ENCODE results near the gene FAM228B.
"Not testable (repeated sequence)": the region's sequence is repeated elsewhere in the genome, so short reads cannot be mapped to it uniquely, and the experiment has no call there.

FAM228B gene

DNA sequence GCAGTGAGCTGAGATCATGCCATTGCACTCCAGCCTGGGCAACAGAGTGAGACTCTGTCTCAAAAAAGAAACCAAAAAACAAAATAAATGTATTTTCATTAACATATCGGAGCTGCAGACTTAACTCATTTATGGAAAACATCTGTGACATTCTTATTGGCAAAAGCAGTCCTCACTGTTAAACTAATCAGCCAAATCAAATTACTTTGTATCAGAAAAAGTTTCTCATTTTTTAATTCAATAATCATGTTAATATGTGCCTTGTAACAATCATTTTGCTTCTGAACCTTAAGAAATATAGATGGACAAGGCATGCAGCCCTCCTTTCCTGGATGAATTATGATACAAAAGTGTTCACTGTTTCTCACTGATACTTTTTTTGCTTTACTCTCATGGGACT lies 20.6 kb upstream of the FAM228B start:
- no peak for DNase-seq (ENCODE audit: low read depth in 2 of 2)

DNA sequence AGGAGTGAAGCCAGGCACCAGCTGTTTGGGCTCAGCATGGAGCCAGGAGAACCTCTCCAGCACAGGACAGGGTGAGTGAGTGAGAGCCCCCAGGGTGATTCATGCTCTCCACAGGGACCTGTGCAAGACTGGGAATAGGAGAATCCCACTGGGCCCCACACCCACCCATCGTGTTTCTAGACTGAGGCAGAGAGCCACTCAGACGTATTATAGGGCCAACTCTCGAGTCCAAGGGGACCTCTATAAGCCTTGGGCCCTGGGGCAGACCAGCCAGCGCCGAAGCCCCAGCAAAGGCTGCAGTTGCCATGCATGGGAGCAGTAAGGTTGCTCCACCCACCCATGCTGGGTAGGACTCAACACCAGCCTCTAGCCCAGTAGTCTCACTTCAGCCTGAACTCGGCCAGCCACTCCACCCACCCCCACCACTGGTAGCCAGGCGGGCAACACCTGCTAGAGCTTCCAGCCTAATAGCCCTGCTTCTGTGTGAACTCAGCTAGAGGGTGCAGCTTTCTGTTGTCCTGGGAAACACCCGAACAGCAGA lies 19.1 kb upstream of the FAM228B start:
- no peak for DNase-seq (ENCODE audit: low read depth in 2 of 2)

- DNase-seq (ENCODE audit: low read depth in 2 of 2), result no peak
Measured at GRCh38 chr2:24104906-24105305, 18.4 kb upstream of the FAM228B start.

GRCh38 chr2:24105816-24106215 lies 17.5 kb upstream of the FAM228B start:
- DNase-seq (ENCODE audit: low read depth in 2 of 2), result no peak

- DNase-seq (ENCODE audit: low read depth in 2 of 2), result no peak
Measured at GRCh38 chr2:24106786-24107185, 16.5 kb upstream of the FAM228B start.

DNA sequence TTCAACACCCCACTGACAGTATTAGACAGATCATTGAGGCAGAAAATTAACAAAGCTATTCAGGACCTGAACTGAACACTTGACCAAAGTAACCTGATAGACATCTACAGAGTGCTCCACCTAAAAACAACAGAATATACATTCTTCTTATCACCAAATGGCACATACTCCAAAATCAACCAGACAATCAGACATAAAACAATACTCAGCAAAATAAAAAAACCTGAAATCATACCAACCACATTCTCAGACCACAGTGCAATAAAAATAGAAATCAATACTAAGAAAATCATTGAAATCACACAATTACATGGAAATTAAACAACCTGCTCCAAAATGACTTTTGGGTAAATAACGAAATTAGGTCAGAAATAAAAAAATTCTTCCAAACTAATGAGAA lies 15.9 kb upstream of the FAM228B start:
- DNase-seq (ENCODE audit: low read depth in 2 of 2), result no peak

GRCh38 chr2:24109431-24109830 lies 13.8 kb upstream of the FAM228B start:
- DNase-seq (ENCODE audit: low read depth in 2 of 2), result not testable (repeated sequence)

- DNase-seq (ENCODE audit: low read depth in 2 of 2), result no peak
Measured at GRCh38 chr2:24110660-24111303, 12.5 kb upstream of the FAM228B start.

DNA sequence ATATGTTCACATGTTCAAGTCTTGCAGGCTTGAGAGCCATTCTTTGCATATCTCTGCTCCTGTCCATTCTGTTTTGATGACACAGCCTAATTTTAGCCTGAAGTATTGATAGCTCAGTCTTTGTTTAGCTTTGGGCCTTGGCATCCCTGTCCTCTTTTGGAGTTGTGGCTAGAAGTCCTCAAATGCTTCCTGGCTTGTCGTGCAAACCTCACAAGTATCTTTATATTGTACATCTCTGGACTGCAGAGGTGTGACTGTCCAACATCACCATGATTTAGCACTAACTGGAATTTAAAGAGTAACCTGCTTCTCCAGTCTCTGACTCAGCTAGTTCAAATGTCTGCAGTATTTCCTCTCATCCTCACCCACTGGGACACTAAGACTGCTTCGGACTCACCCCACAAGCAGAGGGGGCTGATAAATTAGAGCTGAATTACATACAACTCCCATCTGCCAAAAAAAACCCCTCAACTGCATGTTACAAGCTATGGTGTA lies 11.8 kb upstream of the FAM228B start:
- DNase-seq (ENCODE audit: low read depth in 2 of 2), result no peak

DNA sequence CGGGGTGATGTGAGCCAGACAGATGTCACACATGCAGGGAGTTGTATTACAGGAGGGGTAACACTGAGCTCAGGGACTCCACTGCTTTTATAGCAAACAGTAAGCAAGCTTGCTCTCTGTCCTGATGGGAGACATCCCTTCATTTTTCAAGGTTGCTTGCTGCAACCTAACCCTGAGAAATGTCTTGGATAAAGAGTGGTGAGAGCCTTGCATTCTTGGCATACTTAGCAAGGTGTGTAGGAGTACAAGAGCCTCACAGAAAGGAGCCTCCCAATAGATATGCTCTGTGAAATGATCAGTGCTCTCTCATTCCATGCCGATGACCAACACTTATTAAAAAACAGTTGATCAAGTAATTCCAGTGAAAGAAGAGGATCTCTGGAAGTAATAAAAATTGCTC lies 8.2 kb upstream of the FAM228B start:
- DNase-seq (ENCODE audit: low read depth in 2 of 2), result no peak

DNA sequence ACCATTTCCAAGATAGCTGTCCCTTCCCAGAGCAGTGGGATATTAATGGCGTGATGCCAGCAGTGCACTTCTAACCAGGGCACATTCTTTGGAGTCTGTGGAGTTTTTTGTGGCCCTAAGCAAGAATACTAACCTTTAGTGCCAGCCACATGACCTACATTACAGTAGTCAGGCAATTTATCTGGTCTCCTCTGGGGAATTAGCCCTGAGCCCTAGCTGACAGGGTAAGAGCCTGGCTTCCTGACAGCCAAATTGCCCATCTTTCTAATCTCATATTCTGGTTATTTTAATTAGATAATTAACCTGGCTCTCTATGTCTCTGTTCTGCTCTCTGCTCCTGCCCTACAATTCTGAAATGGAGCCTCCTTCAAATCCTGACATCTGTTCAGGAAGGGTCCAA lies 5.4 kb upstream of the FAM228B start:
- no peak for DNase-seq (ENCODE audit: low read depth in 2 of 2)

DNA sequence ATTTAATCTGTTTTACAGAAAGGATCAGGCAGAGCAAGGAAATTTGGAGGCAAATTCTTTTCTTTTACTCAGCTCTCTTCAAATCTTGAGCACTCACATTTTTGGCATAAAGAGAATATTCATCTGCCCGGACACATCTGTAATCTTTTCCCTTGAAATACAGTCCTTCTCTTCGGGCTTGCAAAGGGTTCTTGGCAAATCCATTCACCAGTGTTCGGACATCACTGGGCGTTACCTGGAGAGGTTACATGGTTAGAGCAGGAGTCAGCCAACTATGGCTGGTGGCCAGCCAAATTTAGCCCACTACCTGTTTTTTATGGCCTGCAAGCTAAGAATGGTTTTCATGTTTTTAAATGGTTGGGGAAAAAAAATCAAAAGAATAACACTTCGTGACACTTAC lies 2.2 kb upstream of the FAM228B start:
- DNase-seq (ENCODE audit: low read depth in 2 of 2), result no peak

- no peak for DNase-seq (ENCODE audit: low read depth in 2 of 2)
Measured at GRCh38 chr2:24121469-24121868, 1.8 kb upstream of the FAM228B start.

- no peak for DNase-seq (ENCODE audit: low read depth in 2 of 2)
Measured at GRCh38 chr2:24122366-24123194, 689 bp upstream of the FAM228B start.

DNA sequence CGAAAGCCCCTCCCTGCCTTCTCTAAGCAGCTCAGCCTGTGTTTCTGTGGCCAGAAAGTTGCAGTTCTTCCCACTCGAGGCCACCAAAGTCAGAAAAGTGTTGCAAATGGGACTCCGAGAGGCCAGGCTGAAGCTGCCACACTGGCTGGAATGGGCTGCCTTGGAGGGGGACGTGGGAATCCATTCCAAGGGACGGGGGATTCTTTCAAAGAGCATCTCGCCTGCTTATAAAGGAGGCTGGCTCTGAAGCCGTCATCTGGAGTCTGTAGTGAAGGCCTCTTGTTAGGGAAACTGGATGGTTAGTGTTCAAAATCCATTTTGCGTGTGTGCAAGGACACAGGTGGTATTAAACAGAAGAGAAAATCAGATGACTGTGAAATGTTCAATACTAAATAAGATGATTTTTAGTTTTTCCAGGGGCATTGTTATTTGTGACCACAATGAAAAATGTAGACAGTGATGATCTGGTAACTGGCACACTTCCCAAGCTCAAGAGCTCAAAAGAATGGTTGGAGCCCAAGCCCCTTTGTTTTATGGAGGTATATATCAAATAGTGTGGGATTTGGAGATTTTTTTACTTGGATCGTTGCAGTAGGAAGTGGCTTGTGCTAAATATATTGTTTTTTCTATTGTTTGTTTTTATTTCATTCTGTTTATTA lies 782 bp downstream of the FAM228B start:
- no peak for DNase-seq (ENCODE audit: low read depth in 2 of 2)

GRCh38 chr2:24125956-24126355 lies 2.7 kb downstream of the FAM228B start:
- DNase-seq (ENCODE audit: low read depth in 2 of 2), result no peak

DNA sequence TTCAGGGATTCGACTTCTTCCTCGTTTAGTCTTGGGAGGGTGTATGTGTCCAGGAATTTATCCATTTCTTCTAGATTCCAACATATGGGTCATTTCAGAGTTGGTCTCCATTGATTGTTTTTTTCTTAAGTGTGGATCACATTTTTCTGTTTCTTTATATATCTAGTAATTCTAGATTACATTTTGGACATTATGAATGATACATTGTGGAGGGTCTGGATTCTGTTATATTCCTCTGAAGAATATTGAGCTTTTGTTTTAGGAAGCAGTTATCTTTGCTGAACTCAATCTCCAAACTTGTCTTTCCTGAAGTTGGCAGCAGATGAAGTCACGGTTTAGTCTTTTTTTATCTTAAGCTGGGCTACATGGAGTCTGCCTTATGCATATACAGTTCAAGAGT lies 9.3 kb downstream of the FAM228B start:
- no peak for DNase-seq (ENCODE audit: low read depth in 2 of 2)

DNA sequence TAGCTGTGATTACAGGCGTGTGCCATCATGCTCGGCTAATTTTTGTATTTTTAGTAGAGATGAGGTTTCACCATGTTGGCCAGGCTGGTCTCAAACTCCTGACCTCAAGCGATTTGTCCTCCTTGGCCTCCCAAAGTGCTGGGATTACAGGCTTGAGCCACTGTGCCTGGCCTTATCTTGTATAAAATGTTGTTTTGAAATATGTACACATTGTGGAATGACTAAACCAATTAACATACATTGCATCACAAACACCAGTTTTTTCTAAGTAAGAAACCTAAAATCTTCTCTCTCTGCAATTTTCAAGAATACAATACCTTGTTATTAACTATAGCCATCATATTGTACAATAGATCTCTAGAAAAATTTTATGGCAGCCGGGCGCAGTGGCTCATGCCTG lies 17.0 kb downstream of the FAM228B start:
- DNase-seq (ENCODE audit: low read depth in 2 of 2), result not testable (repeated sequence)

GRCh38 chr2:24147364-24147763 lies 24.1 kb downstream of the FAM228B start:
- DNase-seq (ENCODE audit: low read depth in 2 of 2), result no peak

DNA sequence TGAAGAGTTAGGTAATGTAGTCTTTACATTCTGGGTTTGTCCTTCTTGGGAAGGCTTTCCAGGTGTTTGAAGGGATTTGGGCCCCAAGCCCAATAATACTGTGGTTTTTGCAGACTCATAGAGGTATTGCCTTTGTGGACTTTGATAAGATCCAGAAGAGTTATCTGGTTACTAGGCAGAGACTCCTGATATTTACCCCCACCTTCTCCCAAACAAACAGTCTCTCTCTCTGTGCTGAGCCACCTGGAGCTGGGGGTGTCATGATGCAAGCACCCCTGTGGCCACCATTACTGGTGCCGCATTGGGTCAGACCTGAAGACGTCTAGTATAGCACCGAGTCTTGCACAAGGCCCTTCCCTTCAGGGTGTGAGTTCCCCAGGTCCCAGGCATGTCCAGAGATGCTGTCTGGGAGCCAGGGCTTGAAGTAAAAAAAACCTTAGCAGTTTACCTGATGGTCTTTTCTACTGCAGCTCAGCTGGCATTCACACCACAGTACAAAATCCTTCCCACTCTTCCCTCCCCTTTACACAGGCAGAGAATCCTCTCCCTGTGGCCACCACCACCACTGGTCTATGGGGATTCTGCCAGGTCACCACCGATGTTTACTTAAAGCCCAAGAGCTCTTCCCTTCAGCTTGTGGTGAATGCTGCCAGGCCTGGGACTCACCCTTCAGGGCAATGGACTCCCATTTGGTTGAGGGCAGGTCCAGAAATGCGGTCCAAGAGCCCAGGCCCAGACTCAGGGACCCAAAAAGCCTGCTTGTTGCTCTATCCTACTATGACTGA lies 29.3 kb downstream of the FAM228B start:
- DNase-seq (ENCODE audit: low read depth in 2 of 2), result no peak

GRCh38 chr2:24153478-24153877 lies 30.2 kb downstream of the FAM228B start:
- DNase-seq (ENCODE audit: low read depth in 2 of 2), result no peak

GRCh38 chr2:24158131-24158530 lies 34.9 kb downstream of the FAM228B start:
- DNase-seq (ENCODE audit: low read depth in 2 of 2), result no peak
